Non-pigmented ciliary epithelial cell (primary cell): ENCODE data around the gene NOX5.

ENCODE experiments used
- DNase-seq: peaks from one replicate; pipeline ENCODE4 v3.0.0-alpha.2; 2010; ENCODE audit warnings: low read depth

The NOX5 gene

GRCh38 chr15:69021895-69022294, 7.4 kb downstream of the NOX5 start:
- DNase-seq = no peak

- no peak for DNase-seq
Observed at GRCh38 chr15:69025320-69025719, 10.8 kb downstream of the NOX5 start.

- DNase-seq = no peak
Observed at GRCh38 chr15:69026355-69026754, 11.9 kb downstream of the NOX5 start.

- no peak for DNase-seq
Observed at GRCh38 chr15:69027976-69028518, 13.6 kb downstream of the NOX5 start.

GRCh38 chr15:69031013-69032001, 16.8 kb downstream of the NOX5 start:
- no peak for DNase-seq

- DNase-seq = no peak
Observed at GRCh38 chr15:69032031-69032430, 17.5 kb downstream of the NOX5 start.

- DNase-seq = no peak
Observed at GRCh38 chr15:69032703-69033373, 18.3 kb downstream of the NOX5 start.

- DNase-seq = peak; percentile 79
Observed at GRCh38 chr15:69034352-69034751, 19.9 kb downstream of the NOX5 start.

GRCh38 chr15:69035205-69035917, 20.9 kb downstream of the NOX5 start:
- DNase-seq = no peak

- no peak for DNase-seq
Observed at GRCh38 chr15:69035918-69036258, 21.4 kb downstream of the NOX5 start.

- no peak for DNase-seq
Observed at GRCh38 chr15:69036826-69037225, 22.3 kb downstream of the NOX5 start.

- no peak for DNase-seq
Observed at GRCh38 chr15:69037482-69037881, 23.0 kb downstream of the NOX5 start.

- no peak for DNase-seq
Observed at GRCh38 chr15:69037977-69038376, 23.5 kb downstream of the NOX5 start.

- no peak for DNase-seq
Observed at GRCh38 chr15:69038508-69038907, 24.0 kb downstream of the NOX5 start.

GRCh38 chr15:69039516-69040225, 25.2 kb downstream of the NOX5 start:
- DNase-seq = no peak

- DNase-seq = no peak
Observed at GRCh38 chr15:69042531-69042930, 28.0 kb downstream of the NOX5 start.

- DNase-seq = peak; percentile 32
Observed at GRCh38 chr15:69045802-69046201, 31.3 kb downstream of the NOX5 start.

GRCh38 chr15:69046781-69047180, 32.3 kb downstream of the NOX5 start:
- DNase-seq = no peak

- no peak for DNase-seq
Observed at GRCh38 chr15:69049976-69050375, 35.5 kb downstream of the NOX5 start.

- DNase-seq = no peak
Observed at GRCh38 chr15:69055251-69055650, 40.8 kb downstream of the NOX5 start.

- DNase-seq = no peak
Observed at GRCh38 chr15:69056365-69056764, 41.9 kb downstream of the NOX5 start.
